Stimulated activated CD4-positive, alpha-beta T cell treated with anti-CD3 and anti-CD28 coated beads, TNF-alpha, amount 100 ng/mL, for 24 hours (primary cell): ENCODE results near the gene HNRNPUL2.
"Not testable (repeated sequence)": the region's sequence is repeated elsewhere in the genome, so short reads cannot be mapped to it uniquely, and the experiment has no call there.

Experiments
- DNase-seq, 3 experiments: peaks; one replicate each; pipeline ENCODE4 v3.0.0-alpha.2; 2020; ENCODE audit warnings: low read depth in 3 of 3

The HNRNPUL2 gene

DNA sequence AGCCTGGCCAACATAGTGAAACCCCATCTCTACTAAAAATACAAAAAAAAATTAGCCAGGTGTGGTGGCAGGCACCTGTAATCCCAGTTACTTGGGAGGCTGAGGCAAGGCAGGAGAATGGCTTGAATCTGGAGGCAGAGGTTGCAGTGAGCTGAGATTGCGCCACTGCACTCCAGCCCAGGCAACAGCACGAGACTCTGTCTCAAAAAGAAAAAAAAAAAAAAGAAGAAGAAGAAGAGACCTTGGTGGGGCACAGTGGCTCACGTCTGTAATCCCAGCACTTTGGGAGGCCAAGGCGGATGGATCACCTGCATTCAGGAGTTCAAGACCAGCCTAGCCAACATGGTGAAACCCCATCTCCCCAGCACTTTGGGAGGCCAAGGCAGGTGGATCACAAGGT lies 23.3 kb downstream of the HNRNPUL2 start:
- not testable (repeated sequence) for DNase-seq

GRCh38 chr11:62702246-62702645 lies 25.0 kb downstream of the HNRNPUL2 start:
- no peak for DNase-seq

DNA sequence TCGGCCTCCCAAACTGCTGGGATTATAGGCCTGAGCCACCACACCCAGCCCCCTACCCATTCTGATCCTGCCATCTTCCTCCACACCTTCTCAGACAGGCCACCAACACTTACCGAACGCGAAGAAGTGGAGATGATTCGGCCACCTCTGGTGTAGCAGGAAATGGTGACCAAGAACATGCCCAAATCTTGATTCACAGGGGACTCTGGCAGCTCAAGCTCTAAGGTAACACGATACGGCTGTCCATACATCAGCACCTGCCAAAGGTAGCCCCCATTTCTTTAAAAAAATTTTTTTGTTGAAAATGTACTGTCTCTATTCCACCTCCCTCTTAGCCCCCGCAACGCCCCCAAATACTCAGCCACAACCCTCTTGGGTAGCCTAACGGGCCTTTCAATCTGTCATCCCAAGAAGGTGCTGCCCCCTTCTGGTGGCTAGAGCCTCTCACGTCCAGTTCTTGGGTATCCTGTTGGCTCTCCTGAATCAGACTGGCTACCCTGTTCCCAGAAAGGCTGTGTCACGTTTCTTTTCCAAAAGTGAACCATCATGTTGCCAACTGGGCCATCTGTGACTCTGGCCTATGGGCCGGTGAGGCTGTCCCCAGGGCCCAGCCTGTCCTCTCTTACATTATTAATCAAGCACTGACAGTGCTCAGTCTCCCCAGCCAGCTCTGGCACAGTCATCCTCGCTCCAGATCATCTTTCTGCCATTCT lies 32.6 kb downstream of the HNRNPUL2 start:
- DNase-seq = peak; percentile 55 to 67 (median 67)

DNA sequence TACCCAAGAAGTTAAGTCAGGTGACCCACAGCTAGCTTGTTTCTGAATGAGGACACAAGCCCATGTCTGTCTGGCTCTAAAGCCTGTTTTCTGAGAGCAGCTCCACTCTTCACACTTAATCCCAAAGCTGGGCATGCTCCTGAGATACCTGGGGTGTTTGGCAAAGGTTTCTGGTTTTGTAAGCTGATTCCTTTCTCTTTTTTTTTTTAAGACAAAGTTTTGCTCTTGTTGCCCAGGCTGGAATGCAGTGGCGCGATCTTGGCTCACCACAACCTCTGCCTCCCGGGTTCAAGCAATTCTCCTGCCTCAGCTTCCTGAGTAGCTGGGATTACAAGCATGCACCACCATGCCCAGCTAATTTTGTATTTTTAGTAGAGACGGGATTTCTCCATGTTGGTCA lies 33.6 kb downstream of the HNRNPUL2 start:
- DNase-seq = not testable (repeated sequence)

DNA sequence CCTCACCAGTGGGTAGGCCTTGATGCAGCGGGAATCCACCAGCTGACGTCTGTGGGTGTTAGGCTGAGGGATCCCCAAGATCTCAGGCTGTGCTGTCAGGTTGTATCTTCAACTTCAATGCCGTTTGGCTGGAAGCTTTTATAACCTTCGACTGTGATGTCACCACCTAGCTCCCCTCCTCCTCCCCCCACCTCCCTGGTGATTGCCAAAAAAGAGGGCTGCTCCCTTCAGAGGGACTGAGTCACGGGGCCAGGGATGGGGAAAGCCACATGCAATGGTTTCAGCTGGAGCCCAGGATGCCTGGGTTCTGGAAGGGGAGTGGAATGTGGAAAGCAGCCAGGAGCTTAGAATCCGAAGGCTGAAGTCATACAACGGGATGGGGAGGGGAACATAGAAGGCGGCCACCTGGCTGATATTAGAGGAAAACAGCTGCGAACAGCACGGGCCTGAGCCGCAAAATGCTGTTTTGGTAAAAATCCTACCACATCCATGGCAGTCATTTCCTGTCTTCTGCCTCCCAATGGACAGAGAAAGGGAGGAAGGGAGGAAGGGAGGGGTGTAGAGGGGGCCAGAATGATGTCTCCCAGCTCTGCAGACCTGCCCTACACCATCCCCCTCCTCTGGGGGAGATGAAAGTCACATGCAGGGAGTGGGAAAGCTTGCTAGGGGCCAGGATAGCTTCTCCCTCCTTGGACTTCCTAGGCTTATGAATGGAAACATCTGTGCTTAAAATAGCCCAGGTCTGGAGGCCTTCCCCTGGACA lies 37.7 kb downstream of the HNRNPUL2 start, which contains the start of gene LRRN4CL:
LRRN4CL (minus strand) TSS at position 110 of the 763 bp plus-strand sequence. CDS start 1,022 bp downstream, outside the sequence.
- no peak for DNase-seq

GRCh38 chr11:62688491-62688890 lies 38.8 kb downstream of the HNRNPUL2 start:
- DNase-seq = no peak

DNA sequence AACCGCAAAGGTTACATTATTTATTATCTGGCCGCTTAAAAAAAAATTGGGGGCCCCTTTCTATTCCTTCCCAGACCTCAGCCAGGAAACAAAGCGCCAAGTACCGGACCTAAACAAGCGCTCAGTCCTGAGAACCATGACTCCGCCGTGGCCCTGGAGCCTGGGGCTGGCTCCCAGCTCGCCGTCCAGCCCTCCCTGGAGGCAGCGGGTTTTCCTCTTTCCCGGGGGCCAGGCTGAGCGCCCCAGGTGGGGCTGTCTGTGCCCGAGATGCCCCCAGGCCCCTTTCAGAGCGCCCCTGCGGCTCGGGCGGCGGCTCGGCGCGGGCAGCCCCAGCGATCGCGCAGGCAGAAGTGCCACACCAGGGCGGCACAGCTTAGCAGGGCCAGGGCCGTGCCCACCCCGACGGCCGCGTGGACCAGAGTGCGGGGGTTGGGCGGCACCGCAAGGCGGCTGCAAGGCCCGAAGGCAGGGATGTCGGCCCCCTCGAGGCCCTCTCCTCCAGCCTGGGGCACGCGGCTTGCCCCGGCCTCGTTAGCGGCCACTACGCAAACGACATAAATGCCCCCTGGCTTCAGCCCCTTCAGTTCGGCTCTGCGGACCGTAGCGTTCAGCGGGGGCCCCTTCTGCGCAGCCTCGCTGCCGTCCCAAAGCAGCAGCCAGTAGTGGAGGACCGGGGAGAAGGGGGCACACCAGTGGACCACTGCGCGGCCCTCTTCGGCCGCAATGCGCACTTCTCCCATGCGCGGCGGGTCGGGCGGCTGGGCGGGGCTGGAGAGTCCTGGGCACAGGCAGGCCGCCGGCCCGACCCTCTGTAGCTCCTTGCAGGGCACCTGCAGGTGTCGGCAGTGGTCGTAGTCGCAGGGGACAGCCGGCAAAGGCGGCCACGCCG lies 39.5 kb downstream of the HNRNPUL2 start:
- DNase-seq = no peak

DNA sequence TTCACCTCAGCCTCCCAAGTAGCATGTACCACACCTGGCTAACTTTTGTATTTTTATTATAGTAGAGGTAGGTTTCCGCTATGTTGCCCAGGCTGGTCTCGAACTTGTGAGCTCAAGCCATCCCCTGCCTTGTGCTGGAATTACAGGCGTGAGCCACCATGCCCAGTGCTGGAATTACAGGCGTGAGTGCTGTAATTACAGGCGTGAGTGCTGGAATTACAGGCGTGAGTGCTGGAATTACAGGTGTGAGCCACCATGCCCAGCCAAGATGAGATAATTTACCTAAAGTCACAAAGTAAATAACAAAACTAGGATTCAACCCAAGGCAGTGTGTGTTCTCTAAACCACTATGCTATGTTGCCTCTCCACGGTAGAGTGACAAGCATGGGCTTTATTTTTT lies 44.7 kb downstream of the HNRNPUL2 start:
- DNase-seq = no peak

DNA sequence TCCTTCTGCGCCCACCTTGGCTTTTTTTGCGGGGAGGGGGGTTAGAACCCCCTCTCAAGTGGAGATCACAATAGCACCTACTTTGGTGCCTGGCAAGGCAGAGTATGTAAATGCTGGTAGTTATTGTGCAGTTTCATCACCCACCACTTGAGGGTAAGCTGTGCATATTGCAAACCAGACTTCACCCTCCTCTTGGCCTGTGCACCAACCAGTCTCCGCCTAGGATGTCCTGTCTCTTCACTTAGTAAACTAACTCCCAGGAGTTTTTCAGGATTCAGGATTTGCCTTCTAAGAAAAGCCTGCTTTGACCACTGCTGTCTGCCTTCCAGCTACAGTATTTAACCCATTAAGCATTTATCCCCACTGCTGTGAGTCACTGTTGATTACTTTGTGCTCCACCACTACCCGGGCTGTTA lies 46.4 kb downstream of the HNRNPUL2 start:
- DNase-seq = no peak

- peak; percentile 76 to 86 (median 83) for DNase-seq
Measured at GRCh38 chr11:62678770-62679696, 48.2 kb downstream of the HNRNPUL2 start, which contains the start of gene UBXN1. UBXN1 (minus strand) TSS chr11:62679073; CDS start chr11:62678923, 150 bp downstream.

DNA sequence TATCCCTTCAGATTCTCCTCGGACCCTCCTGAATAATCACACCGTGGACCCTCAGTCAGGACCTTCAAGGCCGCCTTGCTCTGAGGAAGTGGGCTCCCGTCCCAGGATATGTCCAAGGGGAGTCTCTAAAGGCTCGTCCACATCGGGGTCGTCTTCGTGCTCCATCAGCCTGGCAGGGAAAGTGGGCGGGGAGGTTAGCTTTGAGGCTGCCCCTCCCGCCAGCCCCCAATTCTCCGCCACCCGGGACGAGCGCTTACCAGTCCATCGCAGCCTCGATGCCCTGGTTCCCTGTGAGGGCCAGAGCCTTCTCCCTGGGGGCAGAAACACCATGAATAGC lies 48.9 kb downstream of the HNRNPUL2 start:
- DNase-seq = no peak

DNA sequence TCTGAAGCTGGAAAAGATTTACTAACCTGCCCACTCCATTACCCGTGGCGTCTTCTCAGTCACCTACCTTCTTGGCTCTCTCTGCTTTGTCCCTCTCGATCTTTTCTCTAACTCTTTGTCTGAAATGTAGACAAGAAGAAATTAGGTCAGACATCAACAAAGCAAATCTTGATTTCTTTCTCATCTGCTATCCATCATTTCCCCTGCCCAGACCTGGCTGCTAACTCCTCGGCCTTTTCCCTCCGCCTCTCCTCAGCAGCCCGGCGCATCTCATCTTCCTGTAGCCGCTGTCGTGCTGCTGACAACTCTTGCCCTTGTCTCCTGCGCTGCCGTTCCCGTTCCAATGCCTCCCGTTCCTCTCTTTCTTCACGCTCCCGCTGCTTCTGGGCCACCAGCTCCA lies 49.5 kb downstream of the HNRNPUL2 start:
- DNase-seq = no peak

DNA sequence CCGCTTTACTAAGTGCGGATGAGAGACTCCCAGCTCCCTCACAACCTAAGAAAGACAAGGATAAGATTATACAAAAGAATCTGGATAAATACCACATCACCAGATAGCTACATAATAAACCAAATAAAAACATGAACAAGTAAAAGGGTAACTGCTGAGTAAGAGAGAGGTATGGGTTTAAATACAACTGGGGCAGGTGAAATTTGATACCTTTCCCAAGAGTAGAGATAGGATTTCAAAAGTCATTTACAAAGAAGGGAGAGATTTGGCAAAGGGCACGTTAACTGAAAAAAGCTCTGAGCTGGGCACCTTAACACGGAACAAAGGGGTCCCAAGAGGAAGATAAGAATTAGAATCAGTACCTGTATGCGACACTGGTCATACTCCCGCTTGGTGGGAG lies 50.1 kb downstream of the HNRNPUL2 start:
- no peak for DNase-seq

- no peak for DNase-seq
Measured at GRCh38 chr11:62676698-62677097, 50.6 kb downstream of the HNRNPUL2 start.

DNA sequence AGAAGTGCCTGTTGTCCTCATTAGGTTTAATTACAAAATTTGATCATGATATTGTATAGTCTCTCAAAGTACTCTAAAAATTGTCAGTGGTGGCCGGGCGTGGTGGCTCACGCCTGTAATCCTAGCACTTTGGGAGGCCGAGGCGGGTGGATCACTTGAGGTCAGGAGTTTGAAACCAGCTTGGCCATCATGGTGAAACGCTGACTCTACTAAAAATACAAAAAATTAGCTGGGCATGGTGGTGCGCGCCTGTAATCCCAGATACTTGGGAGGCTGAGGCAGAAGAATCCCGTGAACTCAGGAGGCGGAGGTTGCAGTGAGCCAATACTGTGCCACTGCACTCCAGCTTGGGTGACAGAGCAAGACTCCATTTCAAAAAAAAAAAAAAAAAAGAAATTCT lies 51.8 kb downstream of the HNRNPUL2 start:
- DNase-seq = not testable (repeated sequence)

DNA sequence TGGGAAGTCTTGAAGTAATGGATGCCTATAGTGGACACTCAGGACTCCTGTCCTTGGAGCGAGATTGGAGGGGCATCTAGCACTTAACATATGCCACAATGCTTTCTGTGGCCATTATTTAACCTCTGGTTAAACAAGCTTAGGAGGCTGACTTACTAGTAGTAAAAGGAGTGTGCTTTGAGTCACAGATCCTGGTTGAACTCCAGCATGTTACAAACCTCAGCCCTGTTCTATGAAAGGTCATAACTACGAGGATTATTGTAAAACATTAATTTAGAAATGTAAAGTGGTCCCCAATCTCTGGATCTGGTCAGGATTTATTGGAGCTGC lies 54.1 kb downstream of the HNRNPUL2 start:
- no peak for DNase-seq

GRCh38 chr11:62671608-62672389 lies 55.5 kb downstream of the HNRNPUL2 start, which contains the start of the genes LBHD1 and UQCC3:
LBHD1 (minus strand) TSS chr11:62672267; CDS start chr11:62670031, 2,236 bp downstream.
UQCC3 (plus strand) TSS chr11:62671673; CDS start chr11:62671746, 73 bp downstream.
- peak; percentile 54 to 76 (median 70) for DNase-seq

DNA sequence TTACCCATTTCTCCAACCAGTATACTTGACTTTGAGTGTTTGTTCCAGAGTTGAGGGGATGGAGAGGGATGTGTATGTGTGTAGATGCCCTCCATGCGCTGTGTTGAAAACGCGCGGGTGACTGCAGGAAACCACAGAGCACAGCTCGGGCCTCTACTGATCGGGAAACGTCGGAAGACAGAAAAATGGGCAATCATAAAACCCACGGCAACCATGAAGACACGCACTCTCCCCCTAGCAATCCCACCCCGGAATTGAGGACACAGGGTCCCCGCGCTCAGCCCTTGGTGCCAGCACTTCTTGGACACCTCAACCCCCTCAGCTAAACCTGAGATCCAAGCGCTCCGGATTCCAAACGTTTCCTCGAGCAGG lies 56.0 kb downstream of the HNRNPUL2 start:
- DNase-seq = no peak

DNA sequence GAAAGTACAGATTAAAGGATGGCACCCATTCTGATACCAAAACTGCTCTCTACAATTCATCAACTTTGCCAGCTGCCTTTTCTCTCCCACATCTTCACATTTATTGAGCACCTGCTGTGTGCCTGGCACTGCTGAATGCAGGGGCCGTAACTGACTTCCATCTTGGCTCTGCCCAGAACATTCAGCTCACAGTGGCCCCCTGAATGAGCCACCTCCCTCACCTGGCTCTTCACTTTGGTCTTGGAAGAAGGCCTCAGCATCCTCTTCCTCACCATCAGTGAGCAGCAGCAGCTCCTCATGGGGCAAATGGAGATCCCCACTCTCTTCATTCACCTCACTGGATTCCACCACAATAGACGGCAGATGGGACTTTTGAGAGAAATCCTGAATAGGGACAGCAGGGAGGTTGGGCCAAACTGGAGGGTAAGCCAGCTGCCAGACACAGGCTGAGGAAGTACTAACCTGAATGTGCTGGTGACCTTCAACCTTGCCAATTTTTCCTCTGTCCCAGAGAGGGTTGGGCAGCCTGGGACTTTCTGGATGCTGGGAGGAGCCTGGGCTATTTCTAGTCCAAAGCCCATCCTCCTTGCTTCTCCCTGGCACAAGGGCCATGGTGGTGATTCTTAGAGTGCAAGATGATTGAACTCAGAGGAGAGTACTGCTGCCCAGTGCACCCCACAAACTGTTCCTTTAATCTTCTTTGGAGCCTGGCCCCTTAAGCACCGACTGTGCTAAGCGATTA lies 57.7 kb downstream of the HNRNPUL2 start:
- DNase-seq = no peak
